ENCODE results near the gene MIER3.

DNA sequence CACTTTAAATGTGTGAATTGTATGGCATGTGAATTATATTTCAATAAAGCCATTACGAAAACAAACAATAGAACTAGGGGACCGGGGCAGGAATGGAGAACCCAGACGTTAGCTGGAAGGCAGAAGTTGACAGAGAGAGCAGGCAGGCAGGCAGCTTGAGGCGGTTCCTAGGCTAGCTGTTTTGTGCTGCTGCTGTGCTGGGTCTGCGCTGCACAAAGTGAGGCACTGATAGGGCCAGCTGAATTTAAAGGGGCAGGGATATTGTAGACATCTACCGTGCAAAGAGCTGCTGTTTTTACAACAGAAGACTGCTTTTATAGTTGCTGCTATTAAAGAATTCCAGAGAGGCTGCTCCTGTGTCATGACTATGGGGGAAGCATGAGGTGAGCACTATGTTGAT, 21.6 kb upstream of the MIER3 start:
- TF ChIP-seq, protein P1, sequence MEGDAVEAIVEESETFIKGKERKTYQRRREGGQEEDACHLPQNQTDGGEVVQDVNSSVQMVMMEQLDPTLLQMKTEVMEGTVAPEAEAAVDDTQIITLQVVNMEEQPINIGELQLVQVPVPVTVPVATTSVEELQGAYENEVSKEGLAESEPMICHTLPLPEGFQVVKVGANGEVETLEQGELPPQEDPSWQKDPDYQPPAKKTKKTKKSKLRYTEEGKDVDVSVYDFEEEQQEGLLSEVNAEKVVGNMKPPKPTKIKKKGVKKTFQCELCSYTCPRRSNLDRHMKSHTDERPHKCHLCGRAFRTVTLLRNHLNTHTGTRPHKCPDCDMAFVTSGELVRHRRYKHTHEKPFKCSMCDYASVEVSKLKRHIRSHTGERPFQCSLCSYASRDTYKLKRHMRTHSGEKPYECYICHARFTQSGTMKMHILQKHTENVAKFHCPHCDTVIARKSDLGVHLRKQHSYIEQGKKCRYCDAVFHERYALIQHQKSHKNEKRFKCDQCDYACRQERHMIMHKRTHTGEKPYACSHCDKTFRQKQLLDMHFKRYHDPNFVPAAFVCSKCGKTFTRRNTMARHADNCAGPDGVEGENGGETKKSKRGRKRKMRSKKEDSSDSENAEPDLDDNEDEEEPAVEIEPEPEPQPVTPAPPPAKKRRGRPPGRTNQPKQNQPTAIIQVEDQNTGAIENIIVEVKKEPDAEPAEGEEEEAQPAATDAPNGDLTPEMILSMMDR (IDR thresholded peaks at IDR 0.05; ENCODE audit: poor library complexity) = no peak
- no peak for TF ChIP-seq EZH2 (IDR thresholded peaks at IDR 0.05; ENCODE audit: borderline replicate concordance)
